HG02870 (cell line): ENCODE data around the gene RANBP1.
"Not testable (repeated sequence)": the region's sequence is repeated elsewhere in the genome, so short reads cannot be mapped to it uniquely, and the experiment has no call there.

Experiments
- ATAC-seq: cut with Tn5 transposase; IDR thresholded peaks from one replicate; pipeline ENCODE4 v1.9.1; 2021; ENCODE audit warnings: mild to moderate bottlenecking, moderate library complexity; ENCODE audit not compliant: unreplicated experiment

RANBP1 gene

GRCh38 chr22:20115691-20116375, at the start of gene RANBP1:
Gene RANBP1, plus strand, starts transcription at chr22:20116104. Its CDS starts 81 bp downstream, at chr22:20116185.
- ATAC-seq = no peak

- ATAC-seq = no peak
Measured at GRCh38 chr22:20066617-20067383, 49.1 kb upstream of the RANBP1 start.

GRCh38 chr22:20067384-20067682, 48.6 kb upstream of the RANBP1 start:
- not testable (repeated sequence) for ATAC-seq

- ATAC-seq = no peak
Measured at GRCh38 chr22:20068640-20069039, 47.3 kb upstream of the RANBP1 start.

- ATAC-seq = no peak
Measured at GRCh38 chr22:20069331-20070042, 46.4 kb upstream of the RANBP1 start.

GRCh38 chr22:20071524-20071972, 44.4 kb upstream of the RANBP1 start:
- ATAC-seq = no peak

GRCh38 chr22:20076627-20077172, 39.2 kb upstream of the RANBP1 start:
- ATAC-seq = no peak

GRCh38 chr22:20079745-20080444, 36.0 kb upstream of the RANBP1 start, which contains the start of gene DGCR8:
Gene DGCR8, plus strand, starts transcription at chr22:20080241. Its CDS starts 5,723 bp downstream, at chr22:20085964.
- peak; percentile 76 for ATAC-seq

GRCh38 chr22:20080445-20080775, 35.5 kb upstream of the RANBP1 start:
- ATAC-seq = peak; percentile 50

GRCh38 chr22:20080776-20081654, 34.9 kb upstream of the RANBP1 start:
- ATAC-seq = no peak

- ATAC-seq = no peak
Measured at GRCh38 chr22:20083157-20083890, 32.6 kb upstream of the RANBP1 start.

- ATAC-seq = no peak
Measured at GRCh38 chr22:20083891-20084546, 31.9 kb upstream of the RANBP1 start.

- no peak for ATAC-seq
Measured at GRCh38 chr22:20084547-20085413, 31.1 kb upstream of the RANBP1 start.

GRCh38 chr22:20085651-20086050, 30.3 kb upstream of the RANBP1 start:
- no peak for ATAC-seq

- ATAC-seq = no peak
Measured at GRCh38 chr22:20086101-20086599, 29.8 kb upstream of the RANBP1 start.

- ATAC-seq = no peak
Measured at GRCh38 chr22:20086763-20087162, 29.1 kb upstream of the RANBP1 start.
